T-cell (primary cell): Measurements from ENCODE around the gene CHRND. TPM values are rescaled to one million over a fixed set of nuclear protein-coding genes. Genes with fewer than 3 reads are reported as not detected.

Experiments used
- ATAC-seq, 4 experiments: fragments of 200-7000 bp in 3 of 4; fragments of 150-1000 bp in 1 of 4; cut with Tn5 transposase; replicated peaks in 1 of 4; 1 replicate in 3 of 4; 2 replicates in 1 of 4; pipeline ENCODE4 v1.10.0; 2021; ENCODE audit warnings: moderate library complexity in 3 of 4, mild to moderate bottlenecking in 2 of 4, moderate number of reproducible peaks in 1 of 4
- CTCF ChIA-PET, 2 donors: fragments of 300-600 bp; sonication (Branson Sonifier 250); formaldehyde crosslinking; loops; one replicate each; lab custom pipeline; 2022; ENCODE audit warnings: antibody characterized with exemption in 2 of 2; lab: Charles Lee
- POLR2A ChIA-PET, 2 donors: fragments of 300-600 bp; sonication (Branson Sonifier 250); formaldehyde crosslinking; loops; one replicate each; lab custom pipeline; 2022; ENCODE audit warnings: antibody characterized with exemption in 2 of 2; lab: Charles Lee
- DNase-seq, 35 experiments: peaks; one replicate each; pipeline versions ENCODE4 v3.0.0 to v3.0.0-alpha.2; 2013 to 2023
- H3K27ac ChIP-seq: one replicate; pipeline ENCODE4 v1.5.1; 2013; ENCODE audit warnings: low read length
- H3K27me3 ChIP-seq, 2 experiments: replicated peaks in 1 of 2; 1 replicate in 1 of 2; 2 replicates in 1 of 2; pipeline versions ENCODE4 v1.6.1 to v1.7.0; 2013; ENCODE audit warnings: low read length in 1 of 2, mixed read lengths in 1 of 2; ENCODE audit not compliant: control insufficient read depth in 2 of 2, insufficient read depth in 2 of 2; ENCODE audit errors: extremely low read depth in 1 of 2
- H3K36me3 ChIP-seq, 2 donors: 1 replicate in 1 of 2; 2 replicates in 1 of 2; pipeline versions ENCODE4 v1.6.1 to v1.7.0; 2013; ENCODE audit warnings: low read length in 1 of 2; ENCODE audit not compliant: control insufficient read depth in 2 of 2, insufficient read depth in 1 of 2; ENCODE audit errors: extremely low read depth in 1 of 2
- H3K4me1 ChIP-seq, 2 experiments: 1 replicate in 1 of 2; 2 replicates in 1 of 2; pipeline versions ENCODE4 v1.6.1 to v1.7.0; 2013; ENCODE audit warnings: low read length in 2 of 2, mixed read lengths in 1 of 2; ENCODE audit not compliant: insufficient read depth in 2 of 2, control insufficient read depth in 1 of 2; ENCODE audit errors: extremely low read depth in 1 of 2
- H3K4me3 ChIP-seq, 2 donors: 1 replicate in 1 of 2; 2 replicates in 1 of 2; pipeline versions ENCODE4 v1.5.1 to v1.7.0; 2013; ENCODE audit warnings: mild to moderate bottlenecking in 2 of 2, low read length in 1 of 2, moderate library complexity in 1 of 2; ENCODE audit not compliant: control insufficient read depth in 1 of 2; ENCODE audit errors: extremely low read depth in 1 of 2
- H3K9me3 ChIP-seq: 2 replicates; pipeline ENCODE4 v1.7.0; 2013
- H3K27ac Mint-ChIP-seq, 2 donors: one replicate each; pipeline ENCODE4 v1.8.0; 2020 to 2021; ENCODE audit warnings: mild to moderate bottlenecking in 2 of 2, mixed read lengths in 2 of 2
- H3K27me3 Mint-ChIP-seq, 2 donors: one replicate each; pipeline ENCODE4 v1.8.0; 2021 to 2022; ENCODE audit warnings: mixed read lengths in 2 of 2
- H3K36me3 Mint-ChIP-seq: one replicate; pipeline ENCODE4 v1.8.0; 2021; ENCODE audit warnings: mixed read lengths
- H3K4me1 Mint-ChIP-seq, 3 donors: one replicate each; pipeline ENCODE4 v1.8.0; 2020 to 2022; ENCODE audit warnings: mixed read lengths in 3 of 3, mild to moderate bottlenecking in 1 of 3
- H3K4me3 Mint-ChIP-seq, 3 donors: one replicate each; pipeline ENCODE4 v1.8.0; 2020 to 2022; ENCODE audit warnings: mild to moderate bottlenecking in 3 of 3, mixed read lengths in 3 of 3, moderate library complexity in 3 of 3
- H3K9me3 Mint-ChIP-seq, 3 donors: one replicate each; pipeline ENCODE4 v1.8.0; 2020 to 2022; ENCODE audit warnings: mixed read lengths in 3 of 3
- WGBS: methylation state at CpG from one replicate; pipeline ENCODE4 v1.1.5; 2013; ENCODE audit warnings: missing lambda C conversion rate; ENCODE audit not compliant: insufficient coverage; 5-methylcytosine and 5-hydroxymethylcytosine counted together
- total RNA-seq, 35 experiments: library from RNA in 6 of 35; stranded (reverse) in 6 of 35; fragments of 120-200 nt in 1 of 35; gene quantifications; one replicate each; pipeline versions ENCODE4 v1.2.1 to v1.2.4 and lab custom pipeline; 2013 to 2026

CHRND gene
- total RNA-seq, 5 donors from 2014 or later (not counting 1 experiment from before 2014, with no cell fraction given): not detected

DNA sequence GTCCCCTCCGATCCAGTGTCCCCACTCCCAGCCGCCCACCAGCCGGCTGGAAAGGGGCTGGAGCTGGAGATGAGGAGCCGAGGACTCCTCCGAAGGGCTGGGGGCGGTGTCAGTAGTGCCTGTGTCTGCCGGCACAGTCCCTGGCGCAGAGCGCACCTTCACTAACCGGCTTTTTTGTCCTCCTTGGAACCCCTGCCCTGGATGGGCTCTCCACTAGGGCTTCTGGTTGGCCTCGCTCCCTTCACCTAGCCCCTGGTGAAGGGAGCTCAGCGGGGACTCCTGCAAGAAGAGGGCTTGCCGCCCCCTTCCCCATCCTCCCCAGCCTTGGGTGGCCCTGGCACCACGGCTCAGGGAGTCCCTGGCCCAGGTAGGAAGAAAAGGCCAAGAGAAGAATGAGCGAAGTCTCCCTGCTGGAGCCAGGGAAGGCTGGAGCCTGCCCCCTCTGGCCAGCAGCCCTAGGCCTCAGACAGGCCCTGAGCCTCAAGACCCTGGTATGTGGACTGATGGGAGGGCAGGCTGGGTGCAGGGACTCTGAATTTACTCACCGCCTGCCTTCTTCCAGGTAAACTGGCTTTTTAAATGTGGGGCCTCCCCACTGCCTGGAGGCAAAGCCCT, 37.8 kb upstream of the CHRND start:
- Histone ChIP-seq H3K4me3 (peak overlapping the region in 1 of 2 donors; percentile 27), H3K27ac (no peak overlapping the region), H3K4me1 (peaks cover 0 to 10% of the 10 kb centered on the region in 2 experiments), H3K9me3 (no peaks in the 10 kb centered on the region), H3K36me3 (no peaks in the 10 kb centered on the region), H3K27me3 (peaks cover 0 to 77% of the 10 kb centered on the region in 2 experiments)
- ChIA-PET CTCF (interaction anchor here in 1 of 2 donors (1.0 kb wide), 1 partner anchor 32 kb away, joined by 6 read pairs; the partner anchor contains the start of gene PRSS56), POLR2A (no interaction called here)
- DNase-seq (no peak), ATAC-seq (no peak)
- Mint-ChIP-seq H3K4me3 (peak overlapping the region; percentile 21 to 75 (median 48)), H3K27ac (no peak overlapping the region), H3K36me3 (no peaks in the 10 kb centered on the region), H3K27me3 (peaks cover 31 to 58% of the 10 kb centered on the region in 2 donors), H3K4me1 (peaks cover 0 to 16% (median 12%) of the 10 kb centered on the region in 3 donors), H3K9me3 (no peaks in the 10 kb centered on the region)
- WGBS: 48% methylated on average over 13 of the region's 16 CpGs

- peaks cover 0 to 76% of the 10 kb centered on the region in 2 experiments for H3K27me3 ChIP-seq
- ATAC-seq (no peak), DNase-seq (no peak)
- H3K36me3 ChIP-seq: no peaks in the 10 kb centered on the region
- H3K27me3 Mint-ChIP-seq: peaks cover 31 to 53% of the 10 kb centered on the region in 2 donors
- H3K4me3 ChIP-seq: no peak overlapping the region
- 82% methylated on average over 3 of the region's 5 CpGs for WGBS
- no peaks in the 10 kb centered on the region for H3K9me3 ChIP-seq
- peaks cover 0 to 16% (median 12%) of the 10 kb centered on the region in 3 donors for H3K4me1 Mint-ChIP-seq
- no peaks in the 10 kb centered on the region for H3K9me3 Mint-ChIP-seq
- H3K27ac ChIP-seq: no peak overlapping the region
- H3K4me1 ChIP-seq: peaks cover 0 to 10% of the 10 kb centered on the region in 2 experiments
- H3K36me3 Mint-ChIP-seq: no peaks in the 10 kb centered on the region
- no peak overlapping the region for H3K27ac Mint-ChIP-seq
- peak overlapping the region; percentile 21 to 75 (median 48) for H3K4me3 Mint-ChIP-seq
- ChIA-PET POLR2A (no interaction called here), CTCF (interaction anchor here in 1 of 2 donors (1.0 kb wide), 1 partner anchor 31 kb away, joined by 6 read pairs; the partner anchor contains the start of gene PRSS56)
Observed at GRCh38 chr2:232488721-232489300, 37.1 kb upstream of the CHRND start.

DNA sequence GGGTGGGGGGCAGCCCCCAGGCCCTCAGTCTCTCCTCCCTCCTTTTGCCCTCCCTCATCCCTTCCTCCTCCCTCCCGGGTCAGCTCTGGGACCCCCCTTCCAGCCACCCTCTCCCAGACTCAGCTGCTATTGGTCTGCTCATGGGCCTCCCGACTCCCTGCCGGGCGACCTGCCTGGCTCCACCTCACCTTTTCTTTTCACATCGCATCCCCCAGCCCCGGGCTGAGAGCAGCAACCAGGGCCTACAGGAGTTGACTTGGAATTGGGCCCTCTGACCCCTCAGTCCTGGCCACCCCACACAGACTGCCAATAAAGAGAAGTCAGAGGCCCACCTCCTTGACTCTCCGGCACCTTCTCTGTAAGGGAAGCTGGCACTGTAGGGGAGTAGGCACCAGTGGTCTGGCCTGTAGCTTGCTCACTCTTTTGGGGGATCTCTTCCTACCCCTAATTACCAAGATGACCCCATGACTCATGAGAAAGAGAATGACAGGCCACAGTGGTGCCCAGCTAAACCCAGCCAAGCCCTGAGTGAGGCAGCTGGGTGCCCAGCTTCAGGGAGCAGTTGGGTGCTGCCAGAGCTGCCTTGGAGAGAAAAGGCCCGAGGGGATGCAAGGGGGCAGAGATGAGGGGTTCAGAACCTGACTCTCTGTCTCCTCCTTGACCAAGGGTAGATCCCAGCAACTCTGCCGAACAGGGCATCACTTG, 36.3 kb upstream of the CHRND start:
- ChIA-PET CTCF (no interaction called here), POLR2A (no interaction called here)
- Histone ChIP-seq H3K4me1 (peaks cover 0 to 10% of the 10 kb centered on the region in 2 experiments), H3K9me3 (no peaks in the 10 kb centered on the region), H3K27me3 (peaks cover 0 to 68% of the 10 kb centered on the region in 2 experiments), H3K4me3 (no peak overlapping the region), H3K36me3 (no peaks in the 10 kb centered on the region), H3K27ac (no peak overlapping the region)
- ATAC-seq: no peak
- H3K4me3 Mint-ChIP-seq: peak overlapping the region in 1 of 3 donors; percentile 75
- no peaks in the 10 kb centered on the region for H3K9me3 Mint-ChIP-seq
- no peak for DNase-seq
- no peak overlapping the region for H3K27ac Mint-ChIP-seq
- WGBS: 55% methylated on average over 3 of the region's 9 CpGs
- H3K4me1 Mint-ChIP-seq: peaks cover 0 to 16% (median 12%) of the 10 kb centered on the region in 3 donors
- no peaks in the 10 kb centered on the region for H3K36me3 Mint-ChIP-seq
- H3K27me3 Mint-ChIP-seq: peaks cover 30 to 45% of the 10 kb centered on the region in 2 donors

DNA sequence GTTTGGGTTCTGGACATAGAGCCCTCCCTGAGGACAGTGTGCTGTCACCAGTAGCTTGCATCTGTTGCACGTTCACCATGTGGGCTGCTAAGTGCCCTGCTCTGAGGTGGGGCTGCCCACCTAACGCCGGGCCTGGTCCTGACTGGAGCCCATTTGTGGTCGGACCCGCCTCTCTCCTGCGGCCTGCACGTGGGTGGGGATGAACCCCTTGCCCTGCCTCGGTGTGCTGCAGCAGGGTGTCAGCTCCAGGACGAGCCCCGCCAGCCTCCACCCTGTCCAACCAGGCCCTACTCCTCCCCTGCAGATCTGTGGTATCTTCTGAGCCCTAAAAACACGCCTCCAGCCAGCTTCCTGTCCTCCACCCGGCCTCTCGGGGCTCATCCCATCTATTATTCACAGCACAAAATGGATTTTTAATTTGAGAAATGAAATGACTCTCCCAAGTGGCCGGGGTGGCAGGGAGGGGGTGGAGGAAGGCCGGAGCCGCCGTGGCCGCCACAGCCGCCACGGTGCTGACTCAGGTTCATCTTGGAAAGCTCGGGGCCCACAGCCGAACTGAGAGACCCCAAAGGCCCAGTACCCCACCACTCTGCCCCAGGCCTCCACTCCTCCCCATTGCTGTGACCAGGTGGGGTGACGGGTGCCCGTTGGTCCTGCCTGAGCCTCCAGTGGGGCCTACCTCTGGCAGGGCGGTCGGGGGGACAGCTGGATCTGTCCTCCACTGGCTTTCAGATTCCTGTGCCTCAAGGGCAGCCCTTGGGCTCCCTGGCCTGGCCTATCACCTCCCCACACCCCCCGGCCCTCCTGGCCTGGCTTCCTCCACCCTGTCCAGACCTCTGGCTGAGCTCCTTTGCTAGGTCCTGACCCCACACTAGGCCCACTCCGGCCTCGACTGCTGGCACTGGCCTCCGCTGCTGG, 35.5 kb upstream of the CHRND start:
- DNase-seq: no peak
- Mint-ChIP-seq H3K27me3 (peaks cover 22 to 36% of the 10 kb centered on the region in 2 donors), H3K27ac (no peak overlapping the region)

GRCh38 chr2:232491139-232491780, 34.7 kb upstream of the CHRND start:
- no peak overlapping the region for H3K4me3 Mint-ChIP-seq
- H3K4me1 Mint-ChIP-seq: peaks cover 0 to 11% (median 6%) of the 10 kb centered on the region in 3 donors
- CTCF ChIA-PET: no interaction called here
- H3K27me3 ChIP-seq: peaks cover 0 to 59% of the 10 kb centered on the region in 2 experiments
- H3K36me3 ChIP-seq: no peaks in the 10 kb centered on the region
- H3K9me3 ChIP-seq: no peaks in the 10 kb centered on the region
- H3K27ac Mint-ChIP-seq: no peak overlapping the region
- H3K27me3 Mint-ChIP-seq: peaks cover 22 to 36% of the 10 kb centered on the region in 2 donors
- 95% methylated on average over 12 of the region's 12 CpGs for WGBS
- H3K9me3 Mint-ChIP-seq: no peaks in the 10 kb centered on the region
- no peaks in the 10 kb centered on the region for H3K36me3 Mint-ChIP-seq
- H3K4me3 ChIP-seq: no peak overlapping the region
- no peak for DNase-seq
- POLR2A ChIA-PET: no interaction called here
- no peak overlapping the region for H3K27ac ChIP-seq
- no peak for ATAC-seq
- peaks cover 0 to 10% of the 10 kb centered on the region in 2 experiments for H3K4me1 ChIP-seq

More for the DNA sequence above, 35.5 kb upstream of the CHRND start:
- WGBS: 64% methylated on average over 17 of the region's 30 CpGs
- Mint-ChIP-seq H3K4me3 (no peak overlapping the region), H3K9me3 (no peaks in the 10 kb centered on the region), H3K4me1 (peaks cover 0 to 11% (median 6%) of the 10 kb centered on the region in 3 donors), H3K36me3 (no peaks in the 10 kb centered on the region)
- Histone ChIP-seq H3K36me3 (no peaks in the 10 kb centered on the region), H3K9me3 (no peaks in the 10 kb centered on the region), H3K27me3 (peaks cover 0 to 60% of the 10 kb centered on the region in 2 experiments), H3K4me1 (peaks cover 0 to 10% of the 10 kb centered on the region in 2 experiments), H3K4me3 (no peak overlapping the region), H3K27ac (no peak overlapping the region)
- CTCF ChIA-PET: no interaction called here
- POLR2A ChIA-PET: no interaction called here
- ATAC-seq: no peak
